ENCODE results near the gene RBM44. TPM values are rescaled to one million over a fixed set of nuclear protein-coding genes. Genes with fewer than 3 reads are reported as not detected.

RBM44 gene
- total RNA-seq, 1 experiment from 2014 or later = 0.14 TPM

DNA sequence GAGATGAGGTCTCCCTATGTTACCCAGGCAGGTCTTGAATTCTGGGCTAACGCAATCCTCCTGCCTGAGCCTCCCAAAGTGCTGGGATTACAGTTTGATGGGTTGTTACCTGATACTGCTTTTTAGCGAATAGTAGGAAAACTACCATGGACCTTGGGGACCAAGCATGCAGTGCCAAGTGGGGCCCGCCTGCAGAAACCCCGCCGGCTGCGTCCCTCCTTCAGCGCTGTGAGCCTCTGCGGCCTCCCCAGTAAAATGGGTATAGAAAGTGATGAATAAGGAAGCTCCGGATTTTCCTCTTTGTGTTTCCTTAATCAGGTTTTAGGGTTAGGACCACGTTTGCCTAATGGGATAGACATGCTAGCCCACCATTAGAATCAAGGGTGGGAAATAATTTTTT lies 91.2 kb downstream of the RBM44 start:
- TF ChIP-seq, protein P1, sequence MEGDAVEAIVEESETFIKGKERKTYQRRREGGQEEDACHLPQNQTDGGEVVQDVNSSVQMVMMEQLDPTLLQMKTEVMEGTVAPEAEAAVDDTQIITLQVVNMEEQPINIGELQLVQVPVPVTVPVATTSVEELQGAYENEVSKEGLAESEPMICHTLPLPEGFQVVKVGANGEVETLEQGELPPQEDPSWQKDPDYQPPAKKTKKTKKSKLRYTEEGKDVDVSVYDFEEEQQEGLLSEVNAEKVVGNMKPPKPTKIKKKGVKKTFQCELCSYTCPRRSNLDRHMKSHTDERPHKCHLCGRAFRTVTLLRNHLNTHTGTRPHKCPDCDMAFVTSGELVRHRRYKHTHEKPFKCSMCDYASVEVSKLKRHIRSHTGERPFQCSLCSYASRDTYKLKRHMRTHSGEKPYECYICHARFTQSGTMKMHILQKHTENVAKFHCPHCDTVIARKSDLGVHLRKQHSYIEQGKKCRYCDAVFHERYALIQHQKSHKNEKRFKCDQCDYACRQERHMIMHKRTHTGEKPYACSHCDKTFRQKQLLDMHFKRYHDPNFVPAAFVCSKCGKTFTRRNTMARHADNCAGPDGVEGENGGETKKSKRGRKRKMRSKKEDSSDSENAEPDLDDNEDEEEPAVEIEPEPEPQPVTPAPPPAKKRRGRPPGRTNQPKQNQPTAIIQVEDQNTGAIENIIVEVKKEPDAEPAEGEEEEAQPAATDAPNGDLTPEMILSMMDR (IDR thresholded peaks at IDR 0.05; ENCODE audit: insufficient read depth in 1 of 2, low read depth in 1 of 2, low read length in 1 of 2, severe bottlenecking in 1 of 2, unreplicated experiment in 1 of 2) = no peak
- no peaks in the 10 kb centered on the region for H3K9me3 Mint-ChIP-seq (ENCODE audit: unreplicated experiment)
- H3K27ac Mint-ChIP-seq (ENCODE audit: unreplicated experiment) = no peak overlapping the region
- H3K36me3 ChIP-seq (ENCODE audit: control insufficient read depth, insufficient read depth, low read length) = no peaks in the 10 kb centered on the region
- no peaks in the 10 kb centered on the region for H3K27me3 ChIP-seq (replicated peaks; ENCODE audit: control insufficient read depth, insufficient read depth, low read length)
- no TSS peak for BruUV-seq (replicated peaks)
- DNase-seq = no peak
- H3K4me1 Mint-ChIP-seq (ENCODE audit: low read depth, unreplicated experiment) = peaks cover 7% of the 10 kb centered on the region
- CTCF ChIA-PET = no interaction called here
- H3K4me1 ChIP-seq = peaks cover 4% of the 10 kb centered on the region; the same call in 1 of the 2 replicates
- POLR2A ChIA-PET = no interaction called here
- H3K9me3 ChIP-seq = no peaks in the 10 kb centered on the region
- H3K4me3 ChIP-seq (ENCODE audit: low read depth, low read length) = no peak overlapping the region
- H3K27me3 Mint-ChIP-seq (ENCODE audit: insufficient read depth, unreplicated experiment) = peaks cover 2% of the 10 kb centered on the region
- intact Hi-C loops (cut with micrococcal nuclease; ENCODE audit: unreplicated experiment) = no loop called here
- no peak overlapping the region for H3K4me3 Mint-ChIP-seq (ENCODE audit: unreplicated experiment)
- H3K36me3 Mint-ChIP-seq (ENCODE audit: insufficient read depth, unreplicated experiment) = no peaks in the 10 kb centered on the region

Other genes starting within 250 kb of the RBM44 start
- gene PRLH, start 232.2 kb upstream of the RBM44 start, total RNA-seq (2022) = not detected in 2 replicates
- gene RAB17, start 208.0 kb upstream of the RBM44 start, total RNA-seq (2022) = 60.9 and 61.5 TPM in 2 replicates
- gene LRRFIP1, start 171.2 kb upstream of the RBM44 start, total RNA-seq (2022) = 37.1 and 40.8 TPM in 2 replicates
- gene RAMP1, start 60.8 kb downstream of the RBM44 start, total RNA-seq (2022) = 1.6 and 2.2 TPM in 2 replicates
- 33.9 and 38.9 TPM in 2 replicates for gene UBE2F, start 168.2 kb downstream of the RBM44 start, total RNA-seq (2022)